Measurements from ENCODE around the gene DCAKD. TPM values are rescaled to one million over a fixed set of nuclear protein-coding genes. Genes with fewer than 3 reads are reported as not detected.

The DCAKD gene
- total and polyA plus RNA-seq, 2 of the 8 experiments (the other 6 are each of a cell fraction or from before 2014, with no cell fraction given) = 35.6 to 52.9 TPM

GRCh38 chr17:45005700-45006099 is 45.7 kb downstream of the DCAKD start (continued):
- TF ChIP-seq HDAC2 (IDR thresholded peaks at IDR 0.05; ENCODE audit: borderline replicate concordance in 1 of 2, low read depth in 2 of 2, low read length in 2 of 2) (no peak), NRF1 (IDR thresholded peaks at IDR 0.05; ENCODE audit: low read depth, low read length) (no peak), SIRT6 (IDR thresholded peaks at IDR 0.05; ENCODE audit: low read length) (no peak), SUZ12 (IDR thresholded peaks at IDR 0.05; ENCODE audit: low read length) (no peak)
